GM10248 (cell line): ENCODE measurements around the gene ENDOG.
A peak's percentile ranks its signal among the peaks of the same experiment; 100 is the strongest.

Source experiments
- CTCF ChIA-PET: fragments of 300-600 bp; sonication (Branson Sonifier 250); formaldehyde crosslinking; extraction: SDS; loops from one replicate; lab custom pipeline; 2021; ENCODE audit warnings: antibody characterized with exemption; lab: Yijun Ruan, JAX
- POLR2A ChIA-PET: fragments of 350-650 bp; sonication (Branson Sonifier 250); formaldehyde crosslinking; extraction: SDS; loops from one replicate; lab custom pipeline; 2020; ENCODE audit warnings: antibody characterized with exemption; lab: Yijun Ruan, JAX
- DNase-seq: peaks from one replicate; pipeline ENCODE4 v3.0.0; 2012; ENCODE audit errors: extremely low spot score
- TF ChIP-seq, protein P1 (sequence below): IDR thresholded peaks from 2 replicates; pipeline ENCODE4 v1.5.1; 2012; ENCODE audit warnings: mild to moderate bottlenecking, low read depth; ENCODE audit errors: extremely low read depth, missing control alignments, control extremely low read depth

ENDOG gene

DNA sequence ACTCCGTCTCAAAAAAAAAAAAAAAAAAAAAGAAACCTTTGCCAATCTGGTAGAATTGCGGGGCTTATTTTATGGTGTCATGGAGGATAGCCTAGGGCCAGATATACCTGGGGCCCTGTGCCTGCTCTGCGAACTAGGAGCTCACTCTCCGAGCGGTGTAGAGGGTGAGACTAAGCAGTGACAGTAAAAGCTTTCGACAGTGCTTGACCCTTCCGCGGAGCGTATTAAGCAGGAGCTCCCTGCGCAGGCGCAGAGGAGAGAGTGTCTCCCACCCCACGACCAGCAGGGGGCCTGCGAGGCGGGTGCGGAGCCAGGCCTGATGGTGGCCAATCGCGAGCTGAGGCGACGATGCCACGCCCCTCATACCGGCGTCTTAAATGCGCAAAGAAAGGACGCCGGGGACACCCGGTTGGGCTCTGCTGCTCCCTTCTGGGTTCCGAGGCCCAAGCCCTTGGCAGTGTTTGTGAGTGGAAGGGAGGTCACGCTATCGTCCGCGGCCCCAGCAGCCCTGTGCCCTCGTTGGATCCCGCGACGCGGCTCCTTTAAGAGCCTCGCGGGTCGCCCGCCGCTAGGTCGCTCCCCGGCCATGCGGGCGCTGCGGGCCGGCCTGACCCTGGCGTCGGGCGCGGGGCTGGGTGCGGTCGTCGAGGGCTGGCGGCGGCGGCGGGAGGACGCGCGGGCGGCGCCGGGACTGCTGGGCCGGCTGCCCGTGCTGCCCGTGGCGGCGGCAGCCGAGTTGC, at the start of gene ENDOG:
TSS of gene ENDOG (plus strand) at position 402 of the 740 bp plus-strand sequence. CDS start at position 587, 185 bp downstream.
- POLR2A ChIA-PET: interaction anchor here (0.5 to 3.6 kb wide), 17 partner anchors 12 to 379 kb away, joined by 3 to 14 read pairs (median 4); partner anchors contain the start of genes DOLK, NUP188, SPOUT1 and SPTAN1
- CTCF ChIA-PET: interaction anchor here (0.6 to 3.1 kb wide), 47 partner anchors 9 to 380 kb away, joined by 3 to 30 read pairs (median 5); partner anchors contain the start of genes PHYHD1, PKN3, SPOUT1 and ZDHHC12
- peak; percentile 99 for DNase-seq
- TF ChIP-seq, protein P1, sequence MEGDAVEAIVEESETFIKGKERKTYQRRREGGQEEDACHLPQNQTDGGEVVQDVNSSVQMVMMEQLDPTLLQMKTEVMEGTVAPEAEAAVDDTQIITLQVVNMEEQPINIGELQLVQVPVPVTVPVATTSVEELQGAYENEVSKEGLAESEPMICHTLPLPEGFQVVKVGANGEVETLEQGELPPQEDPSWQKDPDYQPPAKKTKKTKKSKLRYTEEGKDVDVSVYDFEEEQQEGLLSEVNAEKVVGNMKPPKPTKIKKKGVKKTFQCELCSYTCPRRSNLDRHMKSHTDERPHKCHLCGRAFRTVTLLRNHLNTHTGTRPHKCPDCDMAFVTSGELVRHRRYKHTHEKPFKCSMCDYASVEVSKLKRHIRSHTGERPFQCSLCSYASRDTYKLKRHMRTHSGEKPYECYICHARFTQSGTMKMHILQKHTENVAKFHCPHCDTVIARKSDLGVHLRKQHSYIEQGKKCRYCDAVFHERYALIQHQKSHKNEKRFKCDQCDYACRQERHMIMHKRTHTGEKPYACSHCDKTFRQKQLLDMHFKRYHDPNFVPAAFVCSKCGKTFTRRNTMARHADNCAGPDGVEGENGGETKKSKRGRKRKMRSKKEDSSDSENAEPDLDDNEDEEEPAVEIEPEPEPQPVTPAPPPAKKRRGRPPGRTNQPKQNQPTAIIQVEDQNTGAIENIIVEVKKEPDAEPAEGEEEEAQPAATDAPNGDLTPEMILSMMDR: peak; percentile 90

DNA sequence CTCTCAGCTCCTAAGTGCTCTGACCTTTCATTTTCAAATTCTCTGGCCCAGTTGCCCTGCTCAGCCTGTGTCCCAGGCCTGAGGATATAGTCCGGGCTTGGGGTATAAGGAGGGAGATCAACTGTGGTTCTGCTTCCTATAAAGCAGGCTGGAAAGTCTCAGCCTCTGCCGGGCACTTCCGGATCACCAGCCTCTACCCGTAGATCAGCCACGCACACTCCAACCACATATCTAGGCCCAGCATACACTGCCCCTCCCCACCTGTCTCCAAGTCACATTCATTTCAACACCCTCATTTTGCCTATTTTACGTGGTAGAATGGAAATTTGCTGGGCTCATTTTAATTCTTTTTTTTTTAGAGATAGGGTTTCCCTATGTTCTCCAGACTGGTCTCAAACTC, 49.7 kb upstream of the ENDOG start:
- DNase-seq: no peak
- TF ChIP-seq, protein P1: no peak
- ChIA-PET POLR2A (no interaction called here), CTCF (interaction anchor here (1.0 to 1.2 kb wide), 2 partner anchors 23 to 61 kb away, joined by 3 to 4 read pairs; no protein-coding TSS in a partner anchor)

DNA sequence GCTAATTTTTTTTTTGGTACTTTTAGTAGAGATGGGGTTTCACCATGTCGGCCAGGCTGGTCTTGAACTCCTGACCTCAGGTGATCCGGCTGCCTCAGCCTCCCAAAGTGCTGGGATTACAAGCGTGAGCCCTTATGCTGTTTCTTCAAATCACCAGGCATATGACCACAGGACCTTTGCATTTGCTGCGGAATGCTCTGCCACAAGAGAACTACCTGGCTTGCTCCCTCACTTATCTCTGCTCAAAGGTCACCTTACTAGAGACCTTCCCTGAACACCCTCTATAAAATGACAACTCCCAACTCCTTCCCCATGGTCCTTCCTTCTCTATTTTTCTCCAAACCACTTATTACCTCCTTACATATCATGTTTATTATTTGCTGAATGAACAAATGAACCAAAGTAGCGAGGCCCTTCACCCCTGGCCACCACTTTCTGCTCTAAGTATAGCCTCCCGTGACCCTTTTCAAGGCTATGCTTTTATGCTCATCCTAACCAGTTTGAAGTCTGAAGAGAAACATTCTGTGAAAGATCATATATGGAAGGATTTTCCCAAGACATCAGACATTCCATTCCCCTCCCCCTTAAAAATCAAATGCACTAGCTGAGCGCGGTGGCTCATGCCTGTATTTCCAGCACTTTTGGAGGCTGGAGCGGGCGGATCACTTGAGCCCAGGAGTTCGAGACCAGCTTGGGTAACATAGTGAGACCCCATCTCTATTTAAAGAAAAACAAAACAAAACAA, 47.8 kb upstream of the ENDOG start:
- CTCF ChIA-PET: interaction anchor here (0.8 to 2.5 kb wide), 5 partner anchors 11 to 158 kb away, joined by 3 to 9 read pairs (median 3); partner anchors contain the start of gene ENDOG

DNA sequence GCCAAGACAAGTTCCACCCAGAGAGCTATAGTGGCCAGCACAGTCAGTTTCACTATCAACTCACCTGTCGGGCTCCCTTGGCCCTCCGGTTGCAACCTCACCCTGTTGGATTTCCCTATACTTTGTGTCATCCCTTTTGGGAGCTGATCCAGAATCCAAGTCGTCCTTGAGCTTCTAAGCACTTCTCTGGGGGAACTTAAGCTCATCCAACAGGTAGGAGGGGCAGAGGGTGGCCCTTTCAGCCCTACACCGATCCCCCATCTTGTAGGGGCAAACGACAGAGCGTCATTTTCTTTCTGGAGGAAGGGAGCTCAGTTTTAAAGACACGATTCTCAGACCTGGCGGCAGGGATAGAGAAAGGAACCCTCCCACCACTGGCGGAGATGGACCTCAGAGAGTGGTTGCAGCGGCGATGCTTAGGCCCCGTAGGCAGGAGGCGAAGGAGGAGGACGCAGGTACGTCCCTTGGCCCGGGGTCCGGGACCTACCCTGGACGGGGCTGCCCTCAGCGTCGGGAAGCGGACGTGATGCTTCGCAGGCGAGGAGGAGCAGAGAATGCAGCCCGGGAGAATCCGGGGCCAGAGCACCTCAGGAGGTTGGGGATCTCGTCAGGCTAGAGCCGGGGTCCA, 47.1 kb upstream of the ENDOG start:
- ChIA-PET POLR2A (interaction anchor here (1.4 kb wide), 1 partner anchor 218 kb away, joined by 4 read pairs; the partner anchor contains the start of gene SPTAN1), CTCF (interaction anchor here (0.8 to 2.5 kb wide), 7 partner anchors 11 to 157 kb away, joined by 3 to 9 read pairs (median 3); partner anchors contain the start of gene ENDOG)
- TF ChIP-seq, protein P1: no peak
- peak; percentile 38 for DNase-seq

More for the DNA sequence above, 47.8 kb upstream of the ENDOG start:
- DNase-seq: no peak
- POLR2A ChIA-PET: interaction anchor here (1.4 kb wide), 1 partner anchor 218 kb away, joined by 4 read pairs; the partner anchor contains the start of gene SPTAN1
- TF ChIP-seq, protein P1: no peak

DNA sequence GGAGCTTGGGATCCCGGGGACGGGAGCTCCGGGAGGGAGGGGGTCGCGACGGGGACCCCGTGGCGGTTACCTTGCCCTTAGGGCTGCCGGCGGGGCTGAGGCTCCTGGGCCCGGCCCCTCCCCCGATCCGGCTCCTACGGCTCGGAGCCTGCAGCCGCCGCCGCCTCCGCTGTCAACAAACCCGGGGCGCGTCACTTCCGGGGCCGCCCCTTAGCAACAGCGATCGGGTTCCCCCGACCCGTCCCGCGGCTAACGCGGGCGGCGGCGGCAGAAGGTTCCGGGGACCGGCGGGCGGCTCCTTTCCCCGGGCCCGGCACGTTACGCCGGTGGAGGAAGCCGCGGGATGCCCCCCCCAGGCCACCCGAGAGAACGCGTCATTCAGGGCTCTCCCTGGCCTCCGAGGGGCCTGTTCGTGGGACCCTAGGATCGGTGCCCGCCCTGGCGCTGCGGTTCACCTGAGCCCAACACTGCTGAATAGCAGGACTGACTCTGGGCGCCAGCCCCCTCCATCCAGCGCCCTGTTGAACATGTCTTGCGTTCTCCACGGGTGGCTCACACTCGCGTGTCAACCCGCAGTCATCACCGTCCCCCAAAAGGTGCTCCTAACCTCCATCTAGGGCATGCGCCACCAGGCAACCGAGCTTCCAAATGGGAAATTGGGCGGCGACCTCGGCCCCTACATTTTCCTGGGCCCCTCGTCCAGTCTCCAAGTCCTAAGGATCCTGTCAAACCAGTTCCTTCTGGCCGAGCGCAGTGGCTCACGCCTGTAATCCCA, 46.4 kb upstream of the ENDOG start, which contains the start of gene ZER1:
TSS of gene ZER1 (minus strand) at position 183 of the 775 bp plus-strand sequence. CDS start 16,362 bp downstream, outside the sequence.
- POLR2A ChIA-PET: interaction anchor here (1.4 kb wide), 1 partner anchor 219 kb away, joined by 4 read pairs; the partner anchor contains the start of gene SPTAN1
- TF ChIP-seq, protein P1: no peak
- CTCF ChIA-PET: interaction anchor here (0.9 to 2.5 kb wide), 6 partner anchors 18 to 157 kb away, joined by 3 to 9 read pairs (median 4); partner anchors contain the start of genes ENDOG and PKN3
- DNase-seq: peak; percentile 99
